HG02623 (cell line): ENCODE data around the gene TTC38.
"Not testable (repeated sequence)": the region's sequence is repeated elsewhere in the genome, so short reads cannot be mapped to it uniquely, and the experiment has no call there.

Source experiments
- ATAC-seq: cut with Tn5 transposase; IDR thresholded peaks from one replicate; pipeline ENCODE4 v1.9.1; 2021; ENCODE audit warnings: moderate library complexity; ENCODE audit not compliant: unreplicated experiment

TTC38 gene

GRCh38 chr22:46295277-46295971, 27.6 kb downstream of the TTC38 start:
- no peak for ATAC-seq

GRCh38 chr22:46296257-46297150, 28.7 kb downstream of the TTC38 start, which contains the start of gene GTSE1:
TSS of gene GTSE1 (plus strand) at chr22:46296870. CDS start at chr22:46297401, 531 bp downstream.
- peak; percentile 89 for ATAC-seq

GRCh38 chr22:46297151-46297812, 29.5 kb downstream of the TTC38 start:
- no peak for ATAC-seq

- ATAC-seq: no peak
Observed at GRCh38 chr22:46299101-46299500, 31.3 kb downstream of the TTC38 start.

GRCh38 chr22:46300491-46300890, 32.7 kb downstream of the TTC38 start:
- no peak for ATAC-seq

GRCh38 chr22:46303347-46303965, 35.6 kb downstream of the TTC38 start:
- no peak for ATAC-seq

GRCh38 chr22:46308283-46308988, 40.6 kb downstream of the TTC38 start:
- ATAC-seq: no peak

GRCh38 chr22:46309526-46310085, 41.8 kb downstream of the TTC38 start:
- no peak for ATAC-seq

GRCh38 chr22:46312056-46312455, 44.2 kb downstream of the TTC38 start:
- ATAC-seq: no peak

- not testable (repeated sequence) for ATAC-seq
Observed at GRCh38 chr22:46312848-46313247, 45.0 kb downstream of the TTC38 start.

- ATAC-seq: no peak
Observed at GRCh38 chr22:46315976-46316375, 48.2 kb downstream of the TTC38 start.

- ATAC-seq: no peak
Observed at GRCh38 chr22:46317646-46318045, 49.8 kb downstream of the TTC38 start.

GRCh38 chr22:46318576-46318975, 50.8 kb downstream of the TTC38 start:
- ATAC-seq: no peak

- no peak for ATAC-seq
Observed at GRCh38 chr22:46319319-46319718, 51.5 kb downstream of the TTC38 start.

GRCh38 chr22:46320166-46320710, 52.4 kb downstream of the TTC38 start:
- ATAC-seq: no peak

- ATAC-seq: no peak
Observed at GRCh38 chr22:46320716-46321386, 53.0 kb downstream of the TTC38 start.

- ATAC-seq: no peak
Observed at GRCh38 chr22:46322711-46323110, 54.9 kb downstream of the TTC38 start.

GRCh38 chr22:46323162-46323561, 55.4 kb downstream of the TTC38 start:
- no peak for ATAC-seq

- no peak for ATAC-seq
Observed at GRCh38 chr22:46326066-46326680, 58.4 kb downstream of the TTC38 start.
